ENCODE measurements around the gene CFAP73. TPM values are rescaled to one million over a fixed set of nuclear protein-coding genes. Genes with fewer than 3 reads are reported as not detected.

CFAP73 gene
- total RNA-seq, 2 experiments from 2014 or later, result not detected

- no peaks in the 10 kb centered on the region for H3K9me3 Mint-ChIP-seq (ENCODE audit: low read depth)
- CTCF ChIA-PET, result interaction anchor here (0.6 to 10.7 kb wide), 6 partner anchors 19 to 124 kb away, joined by 3 to 62 read pairs (median 8); partner anchors contain the start of gene RASAL1
- peaks cover 41% of the 10 kb centered on the region for H3K27me3 Mint-ChIP-seq
- DNase-seq, result no peak
- peaks cover 21% of the 10 kb centered on the region for H3K4me1 Mint-ChIP-seq
- no peak overlapping the region for H3K27ac Mint-ChIP-seq
- H3K36me3 Mint-ChIP-seq, result peaks cover 4% of the 10 kb centered on the region
- H3K4me3 Mint-ChIP-seq, result no peak overlapping the region
- no peak for ATAC-seq
These were observed 4.9 kb downstream of the CFAP73 start for GRCh38 chr12:113154351-113154973.

GRCh38 chr12:113155060-113155459 lies 5.5 kb downstream of the CFAP73 start:
- Mint-ChIP-seq H3K36me3 (peaks cover 4% of the 10 kb centered on the region), H3K27me3 (peaks cover 36% of the 10 kb centered on the region)
- CTCF ChIA-PET, result interaction anchor here (3.4 to 10.7 kb wide), 2 partner anchors 18 to 20 kb away, joined by 20 to 62 read pairs; partner anchors contain the start of gene RASAL1

GRCh38 chr12:113155646-113156045 lies 6.1 kb downstream of the CFAP73 start:
- Mint-ChIP-seq H3K27ac (no peak overlapping the region), H3K36me3 (peaks cover 7% of the 10 kb centered on the region), H3K4me1 (peaks cover 21% of the 10 kb centered on the region), H3K4me3 (no peak overlapping the region), H3K27me3 (peaks cover 31% of the 10 kb centered on the region), H3K9me3 (ENCODE audit: low read depth) (no peaks in the 10 kb centered on the region)
- DNase-seq (no peak), ATAC-seq (no peak)
- CTCF ChIA-PET, result interaction anchor here (10.7 kb wide), 1 partner anchor 17 kb away, joined by 62 read pairs; no protein-coding TSS in a partner anchor

More at GRCh38 chr12:113155060-113155459, 5.5 kb downstream of the CFAP73 start:
- Mint-ChIP-seq H3K4me3 (no peak overlapping the region), H3K9me3 (ENCODE audit: low read depth) (no peaks in the 10 kb centered on the region), H3K27ac (no peak overlapping the region), H3K4me1 (peaks cover 21% of the 10 kb centered on the region)
- ATAC-seq (no peak), DNase-seq (no peak)

GRCh38 chr12:113157218-113157859 lies 7.8 kb downstream of the CFAP73 start:
- no peak for ATAC-seq

GRCh38 chr12:113158439-113159203 lies 9.1 kb downstream of the CFAP73 start:
- CTCF ChIA-PET, result interaction anchor here (10.7 kb wide), 1 partner anchor 14 kb away, joined by 62 read pairs; no protein-coding TSS in a partner anchor
- H3K27me3 Mint-ChIP-seq, result peaks cover 15% of the 10 kb centered on the region
- H3K36me3 Mint-ChIP-seq, result peaks cover 15% of the 10 kb centered on the region
- H3K9me3 Mint-ChIP-seq (ENCODE audit: low read depth), result no peaks in the 10 kb centered on the region
- H3K4me1 Mint-ChIP-seq, result peaks cover 12% of the 10 kb centered on the region
- DNase-seq (no peak), ATAC-seq (no peak)
- H3K4me3 Mint-ChIP-seq, result no peak overlapping the region
- H3K27ac Mint-ChIP-seq, result no peak overlapping the region

More at GRCh38 chr12:113157218-113157859, 7.8 kb downstream of the CFAP73 start:
- Mint-ChIP-seq H3K27ac (no peak overlapping the region), H3K4me3 (no peak overlapping the region), H3K9me3 (ENCODE audit: low read depth) (no peaks in the 10 kb centered on the region), H3K27me3 (peaks cover 24% of the 10 kb centered on the region), H3K4me1 (peaks cover 17% of the 10 kb centered on the region), H3K36me3 (peaks cover 11% of the 10 kb centered on the region)
- DNase-seq, result no peak
- CTCF ChIA-PET, result interaction anchor here (10.7 kb wide), 1 partner anchor 16 kb away, joined by 62 read pairs; no protein-coding TSS in a partner anchor

GRCh38 chr12:113159937-113160336 lies 10.4 kb downstream of the CFAP73 start:
- H3K27ac Mint-ChIP-seq, result no peak overlapping the region
- CTCF ChIA-PET, result interaction anchor here (1.5 to 10.7 kb wide), 2 partner anchors 13 to 112 kb away, joined by 4 to 62 read pairs; no protein-coding TSS in a partner anchor
- DNase-seq, result no peak
- no peak for ATAC-seq
- peaks cover 21% of the 10 kb centered on the region for H3K36me3 Mint-ChIP-seq
- peaks cover 5% of the 10 kb centered on the region for H3K4me1 Mint-ChIP-seq
- peaks cover 7% of the 10 kb centered on the region for H3K27me3 Mint-ChIP-seq
- no peaks in the 10 kb centered on the region for H3K9me3 Mint-ChIP-seq (ENCODE audit: low read depth)
- no peak overlapping the region for H3K4me3 Mint-ChIP-seq

GRCh38 chr12:113161415-113162016 lies 12.0 kb downstream of the CFAP73 start:
- H3K4me1 Mint-ChIP-seq, result peaks cover under 1% of the 10 kb centered on the region
- H3K27ac Mint-ChIP-seq, result no peak overlapping the region
- no peak overlapping the region for H3K4me3 Mint-ChIP-seq
- peaks cover 24% of the 10 kb centered on the region for H3K36me3 Mint-ChIP-seq
- H3K27me3 Mint-ChIP-seq, result no peaks in the 10 kb centered on the region
- CTCF ChIA-PET, result interaction anchor here (1.5 to 3.7 kb wide), 2 partner anchors 12 to 113 kb away, joined by 4 to 18 read pairs; no protein-coding TSS in a partner anchor
- H3K9me3 Mint-ChIP-seq (ENCODE audit: low read depth), result no peaks in the 10 kb centered on the region
- ATAC-seq, result peak; percentile 24
- DNase-seq, result no peak

GRCh38 chr12:113162102-113163029 lies 12.8 kb downstream of the CFAP73 start:
- ATAC-seq (no peak), DNase-seq (no peak)
- H3K27ac Mint-ChIP-seq, result no peak overlapping the region
- H3K4me1 Mint-ChIP-seq, result no peaks in the 10 kb centered on the region
- no peak overlapping the region for H3K4me3 Mint-ChIP-seq
- CTCF ChIA-PET, result interaction anchor here (1.0 to 3.7 kb wide), 3 partner anchors 11 to 18 kb away, joined by 3 to 18 read pairs (median 4); no protein-coding TSS in a partner anchor
- peaks cover 24% of the 10 kb centered on the region for H3K36me3 Mint-ChIP-seq
- no peaks in the 10 kb centered on the region for H3K9me3 Mint-ChIP-seq (ENCODE audit: low read depth)
- no peaks in the 10 kb centered on the region for H3K27me3 Mint-ChIP-seq

- Mint-ChIP-seq H3K4me3 (no peak overlapping the region), H3K9me3 (ENCODE audit: low read depth) (no peaks in the 10 kb centered on the region), H3K27ac (no peak overlapping the region), H3K36me3 (peaks cover 22% of the 10 kb centered on the region), H3K4me1 (no peaks in the 10 kb centered on the region), H3K27me3 (no peaks in the 10 kb centered on the region)
- CTCF ChIA-PET, result interaction anchor here (1.0 to 3.7 kb wide), 3 partner anchors 11 to 17 kb away, joined by 3 to 18 read pairs (median 4); no protein-coding TSS in a partner anchor
- ATAC-seq (no peak), DNase-seq (no peak)
These were observed 13.5 kb downstream of the CFAP73 start for GRCh38 chr12:113163030-113163360.

GRCh38 chr12:113164014-113164413 lies 14.5 kb downstream of the CFAP73 start:
- Mint-ChIP-seq H3K36me3 (peaks cover 23% of the 10 kb centered on the region), H3K27ac (no peak overlapping the region), H3K9me3 (ENCODE audit: low read depth) (no peaks in the 10 kb centered on the region), H3K4me3 (no peak overlapping the region), H3K27me3 (no peaks in the 10 kb centered on the region), H3K4me1 (no peaks in the 10 kb centered on the region)
- DNase-seq (no peak), ATAC-seq (no peak)
- CTCF ChIA-PET, result interaction anchor here (1.0 to 3.7 kb wide), 2 partner anchors 10 to 20 kb away, joined by 3 to 18 read pairs; no protein-coding TSS in a partner anchor

- DNase-seq, result no peak
- H3K4me1 Mint-ChIP-seq, result no peaks in the 10 kb centered on the region
- no peak overlapping the region for H3K27ac Mint-ChIP-seq
- peaks cover 24% of the 10 kb centered on the region for H3K36me3 Mint-ChIP-seq
- CTCF ChIA-PET, result interaction anchor here (0.9 to 1.4 kb wide), 2 partner anchors 9 to 120 kb away, joined by 3 to 4 read pairs; no protein-coding TSS in a partner anchor
- no peak overlapping the region for H3K4me3 Mint-ChIP-seq
- no peaks in the 10 kb centered on the region for H3K27me3 Mint-ChIP-seq
- no peaks in the 10 kb centered on the region for H3K9me3 Mint-ChIP-seq (ENCODE audit: low read depth)
- no peak for ATAC-seq
These were observed 16.3 kb downstream of the CFAP73 start for GRCh38 chr12:113165521-113166450.
